Peyer's patch (tissue), 4 donors: Measurements from ENCODE around the gene ORC4.

Experiments
- POLR2A ChIP-seq, 2 donors: fragments of 450-650 bp; IDR thresholded peaks; one replicate each; pipeline ENCODE4 v1.5.1; 2017; ENCODE audit warnings: antibody characterized with exemption in 2 of 2, mild to moderate bottlenecking in 2 of 2, moderate library complexity in 2 of 2
- TF ChIP-seq, protein P1 (sequence below), 6 experiments: fragments of 450-650 bp in 4 of 6; fragments of 200-600 bp in 2 of 6; sonication (generic) in 1 of 6; IDR thresholded peaks; one replicate each; pipeline ENCODE4 v1.5.1; 2017 to 2019; ENCODE audit warnings: antibody characterized with exemption in 6 of 6, mild to moderate bottlenecking in 3 of 6, moderate library complexity in 1 of 6

DNA sequence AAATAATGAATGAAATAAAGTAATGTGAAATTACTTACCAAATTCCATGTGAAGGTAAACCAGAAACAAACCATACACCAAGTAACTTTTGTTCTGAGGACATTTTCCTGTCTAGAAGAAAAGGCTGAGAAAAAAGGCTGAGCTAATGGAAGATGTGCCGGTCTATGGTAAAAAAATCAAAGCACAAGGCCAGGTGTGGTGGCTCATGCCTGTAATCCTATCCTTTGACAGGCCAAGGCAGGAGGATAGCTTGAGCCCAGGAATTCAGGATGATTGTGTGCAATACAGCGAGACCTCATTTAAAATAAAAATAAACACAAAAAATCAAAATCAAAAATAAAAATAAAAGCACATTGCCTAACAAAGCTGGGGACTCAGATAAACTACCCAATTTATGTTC lies 6.7 kb downstream of the ORC4 start:
- TF ChIP-seq, protein P1, sequence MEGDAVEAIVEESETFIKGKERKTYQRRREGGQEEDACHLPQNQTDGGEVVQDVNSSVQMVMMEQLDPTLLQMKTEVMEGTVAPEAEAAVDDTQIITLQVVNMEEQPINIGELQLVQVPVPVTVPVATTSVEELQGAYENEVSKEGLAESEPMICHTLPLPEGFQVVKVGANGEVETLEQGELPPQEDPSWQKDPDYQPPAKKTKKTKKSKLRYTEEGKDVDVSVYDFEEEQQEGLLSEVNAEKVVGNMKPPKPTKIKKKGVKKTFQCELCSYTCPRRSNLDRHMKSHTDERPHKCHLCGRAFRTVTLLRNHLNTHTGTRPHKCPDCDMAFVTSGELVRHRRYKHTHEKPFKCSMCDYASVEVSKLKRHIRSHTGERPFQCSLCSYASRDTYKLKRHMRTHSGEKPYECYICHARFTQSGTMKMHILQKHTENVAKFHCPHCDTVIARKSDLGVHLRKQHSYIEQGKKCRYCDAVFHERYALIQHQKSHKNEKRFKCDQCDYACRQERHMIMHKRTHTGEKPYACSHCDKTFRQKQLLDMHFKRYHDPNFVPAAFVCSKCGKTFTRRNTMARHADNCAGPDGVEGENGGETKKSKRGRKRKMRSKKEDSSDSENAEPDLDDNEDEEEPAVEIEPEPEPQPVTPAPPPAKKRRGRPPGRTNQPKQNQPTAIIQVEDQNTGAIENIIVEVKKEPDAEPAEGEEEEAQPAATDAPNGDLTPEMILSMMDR (IDR thresholded peaks at IDR 0.05): no peak
- no peak for TF ChIP-seq POLR2A (IDR thresholded peaks at IDR 0.05)
